Stimulated activated CD4-positive, alpha-beta T cell treated with anti-CD3 and anti-CD28 coated beads, Interleukin-4, amount 100 ng/mL, for 4 hours (primary cell): Measurements from ENCODE around the gene NLRC5.
"Not testable (repeated sequence)": the region's sequence is repeated elsewhere in the genome, so short reads cannot be mapped to it uniquely, and the experiment has no call there.

Experiments used
- DNase-seq, 2 experiments: peaks; one replicate each; pipeline ENCODE4 v3.0.0-alpha.2; 2020

NLRC5 gene

DNA sequence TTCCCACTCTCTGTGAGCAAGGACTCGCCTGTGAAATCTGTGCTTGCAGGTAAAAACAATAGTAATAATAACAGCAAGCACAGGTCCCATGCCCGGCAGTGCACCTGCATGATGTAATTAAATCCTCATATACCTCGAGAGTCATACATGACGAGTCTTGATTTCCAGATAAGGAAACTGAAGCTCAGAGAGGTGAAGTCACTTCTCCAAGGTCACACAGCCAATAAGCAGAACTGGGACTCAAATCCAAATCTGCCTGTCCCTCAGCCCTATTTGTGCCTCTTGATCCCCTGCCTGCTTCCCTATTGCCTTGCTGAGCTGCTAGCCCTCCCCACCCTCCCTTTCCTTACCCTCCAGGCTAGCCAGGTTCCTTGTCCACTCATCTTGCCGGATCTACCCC, 65.0 kb downstream of the NLRC5 start:
- no peak for DNase-seq

- DNase-seq: no peak
Observed at GRCh38 chr16:57054771-57055170, 65.4 kb downstream of the NLRC5 start.

GRCh38 chr16:57055671-57056070, 66.3 kb downstream of the NLRC5 start:
- no peak for DNase-seq

GRCh38 chr16:57058291-57058861, 69.0 kb downstream of the NLRC5 start:
- DNase-seq: no peak

DNA sequence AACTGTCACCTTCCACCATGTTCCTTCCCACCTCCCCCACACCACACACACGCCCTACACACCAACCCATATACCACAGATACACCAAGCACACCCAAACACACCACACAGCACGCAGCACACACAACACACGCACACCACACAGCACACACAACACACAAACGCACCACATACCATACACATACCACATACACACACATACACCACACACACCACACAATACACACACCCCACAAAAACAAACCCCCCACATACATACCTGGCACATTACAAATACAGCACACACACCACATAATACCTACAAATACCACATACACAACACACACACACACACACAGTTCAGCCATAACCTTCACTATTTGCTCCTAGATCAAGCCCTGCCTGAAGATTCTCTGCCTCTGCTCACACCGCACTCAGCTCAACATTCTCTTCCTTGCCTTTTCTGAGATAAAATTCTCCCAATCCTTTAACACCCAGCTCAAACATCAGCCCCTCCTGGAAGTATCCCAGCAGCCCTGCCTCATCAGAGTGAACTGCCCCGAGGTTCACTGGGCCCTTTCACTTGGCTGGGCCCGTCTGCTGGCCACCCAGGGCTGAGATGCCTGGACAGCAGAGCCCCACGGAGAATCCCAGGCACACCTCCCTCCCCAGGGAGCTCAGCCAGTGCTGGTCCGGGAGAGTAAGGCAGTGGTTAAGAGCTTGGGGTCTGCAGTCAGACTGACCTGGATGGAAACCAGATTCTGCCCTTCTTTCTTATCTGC, 71.1 kb downstream of the NLRC5 start:
- DNase-seq: no peak

GRCh38 chr16:57061084-57061905, 71.9 kb downstream of the NLRC5 start:
- DNase-seq: no peak

DNA sequence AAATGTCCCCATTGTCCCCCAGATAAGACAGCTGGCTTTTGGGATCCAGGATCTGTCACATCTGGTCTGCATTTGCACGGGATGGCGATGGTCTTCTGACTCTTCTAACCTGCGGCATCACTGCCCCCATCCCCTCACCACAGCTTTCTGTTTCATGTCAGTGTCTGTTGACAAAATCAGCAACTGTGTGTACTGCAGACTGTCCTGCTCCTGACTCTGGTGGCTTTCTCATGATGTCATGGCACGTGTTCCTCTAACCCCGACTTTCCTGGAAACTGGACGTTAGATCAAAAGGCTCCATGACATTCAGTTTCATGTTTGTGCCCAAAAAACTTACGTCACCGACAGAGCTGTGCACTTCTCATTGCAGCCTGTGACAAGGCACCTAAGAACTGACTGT, 73.0 kb downstream of the NLRC5 start:
- DNase-seq: no peak

- DNase-seq: not testable (repeated sequence)
Observed at GRCh38 chr16:57063189-57063588, 73.8 kb downstream of the NLRC5 start.

GRCh38 chr16:57064995-57065394, 75.6 kb downstream of the NLRC5 start:
- DNase-seq: no peak

GRCh38 chr16:57066625-57067024, 77.3 kb downstream of the NLRC5 start:
- DNase-seq: no peak

- no peak for DNase-seq
Observed at GRCh38 chr16:57067347-57067746, 78.0 kb downstream of the NLRC5 start.

- DNase-seq: no peak
Observed at GRCh38 chr16:57069053-57069452, 79.7 kb downstream of the NLRC5 start.

DNA sequence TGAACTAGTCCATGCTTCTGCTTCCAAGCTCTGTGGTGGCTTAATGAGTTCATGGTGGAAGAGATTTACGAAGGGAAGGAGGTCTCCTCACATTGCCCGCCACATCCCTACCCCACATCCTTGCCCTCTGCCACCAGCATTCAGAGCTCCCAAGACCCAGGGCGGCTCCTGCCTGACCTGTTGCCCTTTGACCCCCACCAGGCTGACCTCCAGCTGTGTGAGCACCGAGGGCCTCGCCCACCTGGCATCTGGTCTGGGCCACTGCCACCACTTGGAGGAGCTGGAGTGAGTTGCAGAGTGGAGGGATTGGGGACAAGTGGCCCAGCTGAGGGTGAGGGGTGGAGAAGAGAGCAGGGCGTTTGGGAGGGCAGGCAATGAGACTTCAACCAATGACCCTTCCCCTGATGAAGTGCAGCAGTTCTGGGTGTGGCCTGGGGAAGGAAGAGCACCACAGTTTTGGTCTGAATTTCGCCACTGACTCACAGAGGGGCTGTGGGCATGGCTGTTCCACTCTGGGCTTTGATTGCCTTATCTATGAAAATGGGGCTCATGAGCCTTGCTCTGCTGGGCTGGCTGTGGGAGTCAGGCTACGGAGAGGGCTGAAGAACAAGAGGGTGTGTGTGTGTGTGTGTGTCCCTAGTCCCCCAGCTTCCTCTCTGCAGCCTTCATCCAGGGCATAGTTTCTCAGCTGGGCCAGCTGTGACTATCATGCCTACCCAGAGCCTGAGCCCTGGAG, 80.4 kb downstream of the NLRC5 start:
- DNase-seq: no peak

DNA sequence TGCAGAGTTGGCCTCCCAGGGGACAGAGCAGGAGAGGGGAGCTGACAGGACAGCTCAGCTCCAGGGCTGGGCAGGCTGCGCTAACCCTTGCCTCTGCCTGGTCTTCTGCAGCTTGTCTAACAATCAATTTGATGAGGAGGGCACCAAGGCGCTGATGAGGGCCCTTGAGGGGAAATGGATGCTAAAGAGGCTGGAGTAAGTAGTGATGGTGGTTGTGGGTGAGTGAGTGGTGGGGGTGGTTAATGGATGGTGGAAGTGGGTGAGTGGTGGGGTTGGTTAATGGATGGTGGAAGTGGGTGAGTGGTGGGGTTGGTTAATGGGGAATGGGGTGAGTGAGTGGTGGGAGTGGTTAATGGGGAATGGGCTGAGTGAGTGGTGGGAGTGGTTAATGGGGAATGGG, 81.1 kb downstream of the NLRC5 start:
- DNase-seq: no peak

DNA sequence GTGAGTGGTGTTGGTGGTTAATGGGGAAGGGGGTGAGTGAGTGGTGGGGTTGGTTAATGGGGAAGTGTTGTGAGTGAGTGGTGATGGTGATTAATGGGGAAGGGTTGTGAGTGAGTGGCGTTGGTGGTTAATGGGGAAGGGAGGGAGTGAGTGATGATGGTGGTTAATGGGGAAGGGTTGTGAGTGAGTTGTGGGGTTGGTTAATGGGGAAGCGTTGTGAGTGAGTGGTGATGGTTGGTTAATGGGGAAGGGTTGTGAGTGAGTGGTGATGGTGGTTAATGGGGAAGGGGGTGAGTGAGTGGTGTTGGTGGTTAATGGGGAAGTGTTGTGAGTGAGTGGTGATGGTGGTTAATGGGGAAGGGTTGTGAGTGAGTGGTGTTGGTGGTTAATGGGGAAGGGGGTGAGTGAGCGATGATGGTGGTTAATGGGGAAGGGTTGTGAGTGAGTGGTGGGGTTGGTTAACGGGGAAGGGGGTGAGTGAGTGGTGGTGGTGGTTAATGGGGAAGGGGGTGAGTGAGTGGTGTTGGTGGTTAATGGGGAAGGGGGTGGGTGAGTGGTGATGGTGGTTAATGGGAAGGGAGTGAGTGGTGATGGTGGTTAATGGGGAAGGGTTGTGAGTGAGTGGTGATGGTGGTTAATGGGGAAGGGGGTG, 81.8 kb downstream of the NLRC5 start:
- DNase-seq: not testable (repeated sequence)

DNA sequence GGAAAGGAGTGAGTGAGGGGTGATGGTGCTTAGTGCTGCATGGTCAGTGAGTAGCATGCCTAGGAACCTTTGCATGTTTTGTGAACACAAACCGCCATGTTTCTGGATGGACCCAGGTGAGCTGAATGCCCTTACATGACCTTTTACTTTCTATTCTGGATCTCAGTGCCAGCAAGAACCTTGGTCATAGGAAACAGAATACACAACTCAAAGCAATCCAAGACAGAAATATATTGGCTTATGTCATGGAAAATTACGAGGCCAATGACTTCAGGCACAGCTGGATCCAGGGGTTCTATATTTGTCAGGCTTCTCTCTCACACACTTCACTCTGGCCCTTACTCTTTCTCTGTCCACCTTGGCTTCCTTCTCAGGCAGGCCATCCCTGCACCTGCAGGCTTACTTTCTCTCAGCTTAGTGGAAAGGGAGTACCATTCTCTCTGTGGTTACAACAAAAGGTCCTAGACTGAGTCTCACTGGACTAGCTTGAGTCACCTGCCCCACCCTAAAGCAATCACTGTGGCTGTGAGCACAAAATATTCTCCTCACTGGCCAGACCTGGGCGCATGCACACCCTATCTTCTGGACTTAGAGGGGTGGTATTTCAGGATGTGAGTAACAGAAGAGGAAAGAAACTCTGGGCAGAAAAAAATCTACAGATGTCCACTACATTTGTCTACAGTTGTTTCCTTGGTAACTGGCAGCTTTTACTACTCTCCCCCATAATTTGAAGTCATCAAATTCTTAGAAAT, 82.7 kb downstream of the NLRC5 start:
- no peak for DNase-seq

DNA sequence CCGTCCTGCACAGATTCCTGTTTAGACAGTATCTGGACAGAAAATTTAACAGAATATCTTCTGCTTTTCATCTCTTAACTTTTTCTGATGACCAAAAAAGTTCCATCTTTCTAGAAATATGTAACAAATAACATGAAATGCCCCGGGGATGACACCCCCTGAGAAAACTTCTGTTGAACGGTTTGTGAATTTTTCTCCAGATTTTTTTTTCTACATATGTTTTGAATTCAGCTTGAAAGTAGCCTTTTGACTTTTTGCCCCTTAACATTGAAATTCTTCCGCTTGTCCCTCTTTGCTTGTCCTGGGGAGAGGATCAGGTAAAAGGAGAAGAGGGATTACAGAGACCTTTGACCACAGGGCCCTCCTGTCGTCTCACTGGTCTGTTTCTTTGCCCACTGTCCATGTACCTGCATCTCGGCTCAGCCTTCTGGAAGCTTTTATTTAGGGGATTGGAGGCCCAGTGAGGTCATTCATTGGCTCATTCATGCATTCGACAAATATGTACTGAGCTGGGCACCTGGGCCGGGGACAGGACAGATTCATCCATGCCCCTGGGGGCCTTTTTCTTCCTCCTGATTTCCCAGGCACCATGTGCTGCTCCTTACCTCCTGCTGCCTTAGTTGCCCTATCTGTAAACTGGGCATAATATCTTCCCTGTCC, 83.4 kb downstream of the NLRC5 start:
- no peak for DNase-seq

DNA sequence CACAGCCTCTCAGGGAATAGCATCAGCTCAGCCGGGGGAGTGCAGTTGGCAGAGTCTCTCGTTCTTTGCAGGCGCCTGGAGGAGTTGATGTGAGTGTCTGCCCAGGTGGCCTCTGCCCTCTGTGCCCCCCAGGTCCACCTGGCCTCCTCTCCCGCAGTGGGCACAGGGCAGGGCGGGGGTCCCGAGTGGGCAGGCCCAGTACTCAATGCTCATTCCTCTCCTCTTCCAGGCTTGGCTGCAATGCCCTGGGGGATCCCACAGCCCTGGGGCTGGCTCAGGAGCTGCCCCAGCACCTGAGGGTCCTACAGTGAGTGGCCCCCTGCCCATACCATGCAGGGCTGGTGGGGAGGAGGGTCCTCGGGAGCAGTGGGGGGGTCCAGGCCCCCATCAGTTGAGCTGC, 88.4 kb downstream of the NLRC5 start:
- DNase-seq: no peak

DNA sequence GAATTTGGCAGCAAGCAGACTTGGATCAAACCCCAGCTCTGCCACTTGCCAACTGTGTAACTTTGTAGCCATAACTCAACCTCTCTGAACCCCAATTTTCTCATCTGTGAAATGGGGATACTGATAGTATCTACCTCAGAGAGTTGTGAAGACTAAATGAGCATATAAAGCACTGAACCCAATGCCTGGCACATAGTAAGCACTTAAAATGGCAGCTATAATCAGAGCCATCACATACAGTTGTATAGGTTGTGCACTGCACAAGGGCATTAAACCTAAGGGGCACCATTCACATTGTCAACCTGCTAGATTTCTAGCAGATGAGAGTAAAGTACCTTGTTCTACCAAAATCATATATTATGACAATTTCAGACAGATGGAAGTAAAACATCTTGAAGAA, 92.4 kb downstream of the NLRC5 start:
- DNase-seq: no peak

- no peak for DNase-seq
Observed at GRCh38 chr16:57082664-57083063, 93.3 kb downstream of the NLRC5 start.

GRCh38 chr16:57083485-57084126, 94.2 kb downstream of the NLRC5 start:
- DNase-seq: no peak
